HUES6 (cell line): ENCODE results near the gene CST1.
"Not testable (repeated sequence)": the region's sequence is repeated elsewhere in the genome, so short reads cannot be mapped to it uniquely, and the experiment has no call there.

Experiments used
- H3K27ac ChIP-seq: 2 replicates; pipeline ENCODE4 v1.7.0; 2013; ENCODE audit warnings: low read depth, mild to moderate bottlenecking, low read length, inconsistent platforms
- H3K27me3 ChIP-seq: 2 replicates; pipeline ENCODE4 v1.6.1; 2013; ENCODE audit warnings: low read length; ENCODE audit not compliant: control insufficient read depth, insufficient read depth
- H3K36me3 ChIP-seq: 2 replicates; pipeline ENCODE4 v1.6.1; 2013; ENCODE audit warnings: low read length; ENCODE audit not compliant: control insufficient read depth, insufficient read depth
- H3K4me1 ChIP-seq: 2 replicates; pipeline ENCODE4 v1.6.1; 2013; ENCODE audit warnings: low read length; ENCODE audit not compliant: control insufficient read depth, insufficient read depth
- H3K4me3 ChIP-seq: 2 replicates; pipeline ENCODE4 v1.5.1; 2013; ENCODE audit warnings: low read depth, low read length
- H3K9ac ChIP-seq: one replicate; pipeline ENCODE4 v1.6.1; 2013; ENCODE audit warnings: mild to moderate bottlenecking, low read length
- H3K9me3 ChIP-seq: 2 replicates; pipeline ENCODE4 v1.6.1; 2013; ENCODE audit warnings: low read depth, low read length; ENCODE audit not compliant: control insufficient read depth, insufficient read depth

The CST1 gene

GRCh38 chr20:23750786-23751185 lies at the start of gene CST1:
TSS of gene CST1 (minus strand) at chr20:23750935. CDS start at chr20:23750866, 69 bp downstream.
- Histone ChIP-seq H3K9ac (peak within 1 kb of the TSS; percentile 58), H3K4me1 (peaks cover 12% of the 10 kb centered on the region; the same call in 1 of the 2 replicates), H3K27me3 (peaks cover 60% of the 10 kb centered on the region)
- not testable (repeated sequence) for H3K36me3 ChIP-seq, H3K4me3 ChIP-seq, H3K27ac ChIP-seq, H3K9me3 ChIP-seq

DNA sequence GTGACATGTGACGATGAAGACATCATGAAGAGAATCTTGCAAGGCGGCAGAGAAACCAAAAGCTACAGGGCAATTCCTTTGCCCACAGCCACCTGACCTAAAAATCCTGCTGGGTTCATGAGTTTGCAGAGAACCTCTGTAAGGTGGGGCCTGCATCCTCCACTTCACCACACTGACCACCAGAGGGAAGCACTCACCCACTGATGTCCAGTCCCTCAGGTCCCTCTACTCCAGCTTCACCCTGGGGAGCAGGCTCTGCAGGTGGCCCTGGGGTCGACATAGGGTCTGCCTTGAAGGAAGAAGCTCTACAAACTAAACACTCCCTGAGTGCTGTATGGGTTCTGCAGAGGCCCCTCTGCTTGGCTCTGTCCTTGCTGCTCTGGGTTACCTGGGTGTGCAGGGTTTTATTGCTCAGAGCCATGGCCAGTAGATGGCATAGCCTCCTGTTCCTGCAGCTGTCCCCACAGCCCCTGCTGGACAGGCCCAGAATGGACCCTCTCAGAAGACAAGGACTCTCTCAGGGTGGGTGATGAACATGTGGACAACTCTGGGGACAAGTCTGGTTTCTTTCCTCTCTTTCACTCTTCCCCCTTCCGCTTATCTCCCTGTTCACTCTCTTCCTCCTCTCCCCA lies 48.6 kb upstream of the CST1 start:
- not testable (repeated sequence) for H3K27me3 ChIP-seq, H3K4me1 ChIP-seq, H3K9ac ChIP-seq, H3K36me3 ChIP-seq, H3K4me3 ChIP-seq, H3K9me3 ChIP-seq, H3K27ac ChIP-seq

DNA sequence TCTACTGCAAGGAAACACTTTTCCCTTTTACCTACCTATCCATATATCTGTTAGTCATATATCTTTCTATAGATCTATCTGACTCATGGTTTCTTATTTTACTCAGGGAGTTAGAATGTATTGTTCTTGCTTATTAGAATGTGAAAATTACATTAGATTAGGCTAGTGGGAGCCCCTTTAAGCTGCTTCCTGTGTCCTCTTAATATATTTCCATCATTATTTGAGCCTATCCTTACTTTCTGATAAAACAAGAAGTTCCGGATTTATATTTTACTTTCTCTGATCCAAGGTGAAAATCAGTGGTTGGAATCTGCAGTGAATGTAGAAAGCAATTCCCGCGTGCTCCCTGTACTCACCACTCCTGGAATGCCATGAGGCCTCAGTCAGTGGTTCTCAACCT lies 44.8 kb upstream of the CST1 start:
- Histone ChIP-seq H3K4me1 (no peaks in the 10 kb centered on the region), H3K27ac (no peak overlapping the region), H3K9me3 (no peaks in the 10 kb centered on the region), H3K4me3 (no peak overlapping the region), H3K27me3 (no peaks in the 10 kb centered on the region), H3K36me3 (no peaks in the 10 kb centered on the region), H3K9ac (no peak overlapping the region)

DNA sequence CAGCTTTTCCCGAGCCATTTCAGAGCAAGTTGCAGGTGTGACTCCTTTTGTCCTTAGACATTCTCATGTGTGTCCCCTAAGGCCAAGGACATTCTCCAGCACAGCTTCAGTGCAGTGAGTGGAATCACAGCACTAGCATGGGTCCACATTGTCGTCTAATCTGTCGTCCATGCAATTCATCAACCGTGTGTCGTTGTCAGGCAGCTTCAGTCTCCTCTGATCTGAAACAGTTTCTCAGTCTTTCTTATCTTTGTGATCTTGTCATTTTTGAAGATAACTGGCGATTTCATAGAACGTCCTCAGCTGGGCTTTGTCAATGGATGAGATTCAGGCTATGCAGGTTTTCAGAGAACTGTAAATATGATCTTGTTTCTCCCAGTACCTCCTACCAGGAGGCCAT lies 44.1 kb upstream of the CST1 start:
- Histone ChIP-seq H3K27me3 (no peaks in the 10 kb centered on the region), H3K36me3 (no peaks in the 10 kb centered on the region), H3K4me1 (no peaks in the 10 kb centered on the region), H3K9me3 (no peaks in the 10 kb centered on the region), H3K4me3 (no peak overlapping the region), H3K9ac (no peak overlapping the region), H3K27ac (no peak overlapping the region)

GRCh38 chr20:23794065-23794464 lies 43.3 kb upstream of the CST1 start:
- Histone ChIP-seq H3K27ac (no peak overlapping the region), H3K9ac (no peak overlapping the region), H3K4me3 (no peak overlapping the region), H3K36me3 (no peaks in the 10 kb centered on the region), H3K4me1 (no peaks in the 10 kb centered on the region), H3K27me3 (no peaks in the 10 kb centered on the region), H3K9me3 (no peaks in the 10 kb centered on the region)

- H3K9ac ChIP-seq: no peak overlapping the region
- H3K4me1 ChIP-seq: no peaks in the 10 kb centered on the region
- H3K9me3 ChIP-seq: no peaks in the 10 kb centered on the region
- H3K27me3 ChIP-seq: no peaks in the 10 kb centered on the region; the same call in 1 of the 2 replicates
- H3K27ac ChIP-seq: no peak overlapping the region
- no peak overlapping the region for H3K4me3 ChIP-seq
- no peaks in the 10 kb centered on the region for H3K36me3 ChIP-seq
These were observed 32.7 kb upstream of the CST1 start for GRCh38 chr20:23783447-23783846.

DNA sequence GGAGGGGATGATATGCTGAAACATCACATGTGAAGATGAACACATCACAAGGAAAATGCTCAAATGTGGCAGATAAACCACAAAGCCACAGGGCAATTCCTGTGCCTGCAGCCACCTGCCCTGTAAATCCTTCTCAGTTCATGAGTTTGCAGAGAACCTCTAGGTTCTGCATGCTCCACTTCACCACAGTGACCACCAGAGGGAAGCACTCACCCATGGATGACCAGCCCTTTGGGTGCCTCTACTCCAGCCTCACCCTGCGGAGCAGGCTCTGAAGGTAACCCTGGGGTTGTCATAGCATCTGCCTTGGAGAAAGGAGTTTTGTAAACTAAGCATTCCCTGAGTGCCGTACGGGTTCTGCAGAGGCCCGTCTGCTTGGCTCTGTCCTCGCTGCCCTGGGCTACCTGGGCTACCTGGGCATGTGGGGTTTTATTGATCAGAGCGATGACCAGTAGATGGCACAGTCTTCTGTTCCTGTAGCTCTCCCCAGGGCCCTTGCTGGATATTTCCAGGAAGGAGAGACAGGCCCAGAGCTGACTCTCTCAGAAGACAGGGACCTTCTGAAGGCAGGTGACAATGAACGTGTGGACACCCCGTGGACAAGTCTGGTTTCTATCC lies 31.7 kb upstream of the CST1 start:
- H3K4me1 ChIP-seq: no peaks in the 10 kb centered on the region
- H3K9ac ChIP-seq: no peak overlapping the region
- no peak overlapping the region for H3K4me3 ChIP-seq
- H3K36me3 ChIP-seq: no peaks in the 10 kb centered on the region
- no peak overlapping the region for H3K27ac ChIP-seq
- H3K9me3 ChIP-seq: no peaks in the 10 kb centered on the region
- H3K27me3 ChIP-seq: no peaks in the 10 kb centered on the region; the same call in 1 of the 2 replicates

DNA sequence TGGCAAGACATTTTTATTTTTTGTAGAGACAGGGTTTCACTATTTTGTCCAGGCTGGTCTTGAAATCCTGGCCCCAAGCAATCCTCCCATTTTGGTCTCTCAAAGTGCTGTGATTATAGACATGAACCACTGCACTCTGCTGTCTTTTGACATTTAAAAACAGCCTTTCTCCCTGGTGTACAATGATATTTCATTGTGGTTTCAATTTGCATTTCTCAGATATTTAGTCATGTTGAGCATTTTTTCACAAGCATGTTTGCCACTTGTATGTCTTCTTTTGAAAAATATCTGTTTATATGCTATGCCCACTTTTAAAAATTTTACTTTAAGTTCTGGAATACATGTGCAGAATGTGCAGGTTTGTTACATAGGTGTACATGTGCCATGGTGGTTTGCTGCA lies 27.9 kb upstream of the CST1 start:
- H3K4me3 ChIP-seq, H3K9ac ChIP-seq, H3K9me3 ChIP-seq, H3K36me3 ChIP-seq, H3K27ac ChIP-seq, H3K4me1 ChIP-seq, H3K27me3 ChIP-seq: not testable (repeated sequence)

DNA sequence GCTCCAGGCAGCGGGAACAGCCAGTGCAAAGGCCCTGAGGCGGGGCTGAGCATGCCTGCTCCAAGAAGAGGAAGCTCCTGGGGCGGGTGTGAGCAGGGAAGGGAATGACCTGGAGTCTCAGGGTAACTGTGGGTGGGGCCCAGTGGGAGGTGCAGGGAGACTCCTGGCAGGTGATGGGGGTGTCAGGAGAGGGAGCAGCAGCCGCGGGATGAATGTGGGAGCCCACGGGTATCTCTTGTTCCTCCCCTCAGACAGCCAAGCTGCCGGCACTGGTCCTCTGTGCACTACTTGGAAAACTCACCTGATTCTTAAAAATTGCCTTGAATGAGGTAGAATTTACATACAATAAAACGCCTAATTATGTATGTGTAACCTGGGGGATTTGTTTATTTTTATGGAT lies 26.6 kb upstream of the CST1 start:
- peaks cover 14% of the 10 kb centered on the region for H3K27me3 ChIP-seq
- not testable (repeated sequence) for H3K9ac ChIP-seq, H3K27ac ChIP-seq, H3K4me3 ChIP-seq, H3K36me3 ChIP-seq, H3K9me3 ChIP-seq, H3K4me1 ChIP-seq

GRCh38 chr20:23776067-23776771 lies 25.5 kb upstream of the CST1 start:
- H3K36me3 ChIP-seq: no peaks in the 10 kb centered on the region
- peaks cover 3% of the 10 kb centered on the region; the same call in 1 of the 2 replicates for H3K4me1 ChIP-seq
- H3K27me3 ChIP-seq: peaks cover 26% of the 10 kb centered on the region
- H3K27ac ChIP-seq: no peak overlapping the region
- peak overlapping the region; percentile 22; the same call in 1 of the 2 replicates for H3K4me3 ChIP-seq
- H3K9me3 ChIP-seq: no peaks in the 10 kb centered on the region
- H3K9ac ChIP-seq: no peak overlapping the region

GRCh38 chr20:23774081-23774480 lies 23.3 kb upstream of the CST1 start:
- no peak overlapping the region for H3K4me3 ChIP-seq
- no peaks in the 10 kb centered on the region for H3K36me3 ChIP-seq
- H3K27ac ChIP-seq: no peak overlapping the region
- peaks cover 33% of the 10 kb centered on the region for H3K27me3 ChIP-seq
- H3K9me3 ChIP-seq: no peaks in the 10 kb centered on the region
- peaks cover 3% of the 10 kb centered on the region; the same call in 1 of the 2 replicates for H3K4me1 ChIP-seq
- no peak overlapping the region for H3K9ac ChIP-seq
